Neural progenitor cell (in vitro differentiated cells): Measurements from ENCODE around the gene AVEN. TPM values are rescaled to one million over a fixed set of nuclear protein-coding genes. Genes with fewer than 3 reads are reported as not detected.
"Not testable (repeated sequence)": the region's sequence is repeated elsewhere in the genome, so short reads cannot be mapped to it uniquely, and the experiment has no call there.

Experiments
- DNase-seq: peaks from one replicate; pipeline ENCODE4 v3.0.0-alpha.2; 2016; ENCODE audit warnings: low spot score
- H2AFZ ChIP-seq: fragments of 200-600 bp; sonication (generic); replicated peaks from 2 replicates; pipeline ENCODE4 v1.6.1; 2016; ENCODE audit warnings: antibody characterized with exemption
- H3F3A ChIP-seq: fragments of 200-600 bp; sonication (generic); 2 replicates; pipeline ENCODE4 v1.6.1; 2016; ENCODE audit warnings: antibody characterized with exemption, low read depth
- H3K27ac ChIP-seq: fragments of 200-600 bp; sonication (generic); 2 replicates; pipeline ENCODE4 v1.5.1; 2016; ENCODE audit warnings: mild to moderate bottlenecking
- H3K27me3 ChIP-seq: fragments of 200-600 bp; sonication (generic); 2 replicates; pipeline ENCODE4 v1.6.1; 2016; ENCODE audit warnings: mild to moderate bottlenecking, moderate library complexity
- H3K36me3 ChIP-seq: fragments of 200-600 bp; sonication (generic); 2 replicates; pipeline ENCODE4 v1.5.1; 2016
- H3K4me1 ChIP-seq: fragments of 200-600 bp; sonication (generic); 2 replicates; pipeline ENCODE4 v1.6.1; 2016; ENCODE audit warnings: mixed run types
- H3K4me2 ChIP-seq: fragments of 200-600 bp; sonication (generic); 2 replicates; pipeline ENCODE4 v1.6.1; 2016
- H3K4me3 ChIP-seq: fragments of 200-600 bp; sonication (generic); 2 replicates; pipeline ENCODE4 v1.5.1; 2016
- H3K79me2 ChIP-seq: fragments of 200-600 bp; sonication (generic); 2 replicates; pipeline ENCODE4 v1.6.1; 2016; ENCODE audit warnings: low read depth
- H3K9ac ChIP-seq: fragments of 200-600 bp; sonication (generic); 2 replicates; pipeline ENCODE4 v1.6.1; 2016
- H3K9me3 ChIP-seq: fragments of 200-600 bp; sonication (generic); 2 replicates; pipeline ENCODE4 v1.5.1; 2016; ENCODE audit warnings: low read depth
- H4K20me1 ChIP-seq: fragments of 200-600 bp; sonication (generic); 2 replicates; pipeline ENCODE4 v1.6.1; 2016; ENCODE audit warnings: low read depth
- H3K27ac Mint-ChIP-seq: 3 replicates; pipeline ENCODE4 v1.8.0; 2021; ENCODE audit warnings: mixed read lengths
- H3K27me3 Mint-ChIP-seq: 2 replicates; pipeline ENCODE4 v1.8.0; 2022; ENCODE audit warnings: low read depth, mild to moderate bottlenecking, inconsistent platforms, moderate library complexity, mixed read lengths; ENCODE audit not compliant: insufficient read depth
- H3K36me3 Mint-ChIP-seq: 3 replicates; pipeline ENCODE4 v1.8.0; 2021; ENCODE audit warnings: mixed read lengths
- H3K4me1 Mint-ChIP-seq: 3 replicates; pipeline ENCODE4 v1.8.0; 2021; ENCODE audit warnings: mixed read lengths
- H3K4me3 Mint-ChIP-seq: 3 replicates; pipeline ENCODE4 v1.8.0; 2021; ENCODE audit warnings: mild to moderate bottlenecking, moderate library complexity, mixed read lengths
- H3K9me3 Mint-ChIP-seq: 3 replicates; pipeline ENCODE4 v1.8.0; 2020; ENCODE audit warnings: mixed read lengths
- CTCF ChIP-seq: fragments of 200-600 bp; sonication (generic); IDR thresholded peaks from 2 replicates; pipeline ENCODE4 v1.5.1; 2017; ENCODE audit warnings: antibody characterized with exemption, mild to moderate bottlenecking
- EZH2 ChIP-seq: fragments of 200-600 bp; sonication (generic); IDR thresholded peaks from 2 replicates; pipeline ENCODE4 v1.6.1; 2017; ENCODE audit warnings: antibody characterized with exemption, mild to moderate bottlenecking, moderate library complexity
- EZH2phosphoT487 ChIP-seq: fragments of 200-600 bp; sonication (generic); IDR thresholded peaks from 2 replicates; pipeline ENCODE4 v1.6.1; 2017; ENCODE audit warnings: antibody characterized with exemption
- total RNA-seq: library from RNA; depleted of rRNA; stranded (reverse); fragments of >200 nt; gene quantifications from 2 replicates; pipeline ENCODE4 v1.2.3, GENCODE V29; 2015; ENCODE audit warnings: low replicate concordance

The AVEN gene
- total RNA-seq, 1 donor from 2014 or later = 21.9 TPM

- peaks cover 5% of the 10 kb centered on the region for H3K4me1 Mint-ChIP-seq
- Histone ChIP-seq H3K36me3 (no peaks in the 10 kb centered on the region), H3K4me1 (no peaks in the 10 kb centered on the region), H3K27ac (no peak overlapping the region), H3F3A (no peaks in the 10 kb centered on the region), H3K4me2 (no peak overlapping the region), H4K20me1 (no peaks in the 10 kb centered on the region), H3K9ac (no peak overlapping the region), H3K27me3 (no peaks in the 10 kb centered on the region), H3K4me3 (no peak overlapping the region), H3K79me2 (no peaks in the 10 kb centered on the region), H2AFZ (no peak overlapping the region), H3K9me3 (no peaks in the 10 kb centered on the region)
- TF ChIP-seq EZH2 (no peak), EZH2phosphoT487 (no peak), CTCF (no peak)
- H3K27me3 Mint-ChIP-seq = no peaks in the 10 kb centered on the region
- no peaks in the 10 kb centered on the region for H3K36me3 Mint-ChIP-seq
- no peak for DNase-seq
- H3K9me3 Mint-ChIP-seq = no peaks in the 10 kb centered on the region
- no peak overlapping the region for H3K27ac Mint-ChIP-seq
- no peak overlapping the region for H3K4me3 Mint-ChIP-seq
Observed at GRCh38 chr15:33825453-33825852, 213.6 kb downstream of the AVEN start.

- TF ChIP-seq CTCF (no peak), EZH2 (no peak), EZH2phosphoT487 (no peak)
- no peak overlapping the region for H3K4me2 ChIP-seq
- no peak for DNase-seq
- Mint-ChIP-seq H3K4me3 (no peak overlapping the region), H3K27ac (no peak overlapping the region), H3K27me3 (peaks cover 3% of the 10 kb centered on the region), H3K36me3 (no peaks in the 10 kb centered on the region), H3K9me3 (no peaks in the 10 kb centered on the region), H3K4me1 (peaks cover 5% of the 10 kb centered on the region)
- H3K79me2 ChIP-seq = no peaks in the 10 kb centered on the region
- no peaks in the 10 kb centered on the region for H3F3A ChIP-seq
- no peaks in the 10 kb centered on the region for H3K27me3 ChIP-seq
- H3K4me1 ChIP-seq = no peaks in the 10 kb centered on the region
- no peaks in the 10 kb centered on the region for H4K20me1 ChIP-seq
- no peak overlapping the region for H3K27ac ChIP-seq
- no peak overlapping the region for H3K9ac ChIP-seq
- no peak overlapping the region for H3K4me3 ChIP-seq
- H2AFZ ChIP-seq = no peak overlapping the region
- no peaks in the 10 kb centered on the region for H3K9me3 ChIP-seq
- no peaks in the 10 kb centered on the region for H3K36me3 ChIP-seq
Observed at GRCh38 chr15:33823119-33823518, 215.9 kb downstream of the AVEN start.

GRCh38 chr15:33822479-33822878 is 216.5 kb downstream of the AVEN start:
- H3K4me1 ChIP-seq = no peaks in the 10 kb centered on the region
- H3F3A ChIP-seq = no peaks in the 10 kb centered on the region
- no peak overlapping the region for H3K27ac ChIP-seq
- peaks cover 5% of the 10 kb centered on the region for H3K4me1 Mint-ChIP-seq
- H4K20me1 ChIP-seq = no peaks in the 10 kb centered on the region
- H3K36me3 ChIP-seq = no peaks in the 10 kb centered on the region
- no peaks in the 10 kb centered on the region for H3K27me3 ChIP-seq
- DNase-seq = no peak
- H3K4me3 Mint-ChIP-seq = no peak overlapping the region
- no peak overlapping the region for H2AFZ ChIP-seq
- no peaks in the 10 kb centered on the region for H3K9me3 Mint-ChIP-seq
- H3K9ac ChIP-seq = no peak overlapping the region
- H3K27me3 Mint-ChIP-seq = peaks cover 3% of the 10 kb centered on the region
- no peak overlapping the region for H3K4me3 ChIP-seq
- H3K36me3 Mint-ChIP-seq = no peaks in the 10 kb centered on the region
- TF ChIP-seq EZH2 (no peak), CTCF (no peak), EZH2phosphoT487 (no peak)
- no peak overlapping the region for H3K4me2 ChIP-seq
- no peaks in the 10 kb centered on the region for H3K79me2 ChIP-seq
- H3K27ac Mint-ChIP-seq = no peak overlapping the region
- H3K9me3 ChIP-seq = no peaks in the 10 kb centered on the region

GRCh38 chr15:33819499-33819898 is 219.5 kb downstream of the AVEN start:
- not testable (repeated sequence) for H3F3A ChIP-seq, H3K79me2 ChIP-seq, H3K36me3 Mint-ChIP-seq, H3K27ac ChIP-seq, H2AFZ ChIP-seq, H3K9me3 Mint-ChIP-seq, H3K27ac Mint-ChIP-seq, H3K4me1 ChIP-seq, H3K4me3 ChIP-seq, H3K9ac ChIP-seq, H3K4me2 ChIP-seq, H3K36me3 ChIP-seq, H4K20me1 ChIP-seq, H3K4me1 Mint-ChIP-seq, H3K9me3 ChIP-seq, DNase-seq, H3K4me3 Mint-ChIP-seq, H3K27me3 ChIP-seq, H3K27me3 Mint-ChIP-seq

Other genes with a start within 250 kb of the AVEN start
- not detected in 2 replicates for gene CHRM5, start 70.7 kb downstream of the AVEN start, total RNA-seq
- 18.6 and 25.6 TPM in 2 replicates for gene EMC7, start 62.7 kb upstream of the AVEN start, total RNA-seq
- gene PGBD4, start 62.9 kb upstream of the AVEN start, total RNA-seq = 0.93 and 1.7 TPM in 2 replicates
- 124 and 178 TPM in 2 replicates for gene KATNBL1, start 170.9 kb upstream of the AVEN start, total RNA-seq
- gene EMC4, start 185.8 kb upstream of the AVEN start, total RNA-seq = 139 and 173 TPM in 2 replicates